Erythroblast (primary cell): ENCODE data around the gene EVI5.

ENCODE experiments used
- DNase-seq, 2 experiments: peaks; one replicate each; lab custom pipeline; 2025; lab: John Stamatoyannopoulos, UW
- GATA1 ChIP-seq: IDR thresholded peaks from 2 replicates; pipeline ENCODE4 v1.6.1; 2011; ENCODE audit warnings: low read depth, mild to moderate bottlenecking, control low read depth, low read length, moderate library complexity
- POLR2A ChIP-seq: IDR thresholded peaks from 2 replicates; pipeline ENCODE4 v1.6.1; 2011; ENCODE audit warnings: mild to moderate bottlenecking, low read length

Gene EVI5

GRCh38 chr1:92577261-92577895, 207.5 kb downstream of the EVI5 start:
- no peak for DNase-seq
- no peak for TF ChIP-seq GATA1
- no peak for TF ChIP-seq POLR2A

DNA sequence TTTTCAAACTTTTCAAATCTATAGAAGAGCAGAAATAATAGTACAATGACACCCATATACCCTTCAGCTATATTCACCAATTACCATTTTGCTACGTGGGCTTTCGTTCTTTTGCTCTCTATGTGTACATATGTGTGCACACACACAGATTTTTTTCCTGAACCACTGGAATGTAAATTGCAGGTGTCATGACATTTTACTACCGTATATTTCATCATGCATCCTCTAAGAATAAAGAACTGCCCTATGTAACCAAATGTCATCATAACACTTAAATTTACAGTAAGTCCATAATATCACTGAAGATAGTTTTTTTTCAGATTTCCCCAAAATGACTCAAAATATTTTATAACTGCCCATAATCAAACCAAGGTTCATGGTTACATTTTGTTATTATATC, 209.8 kb downstream of the EVI5 start:
- no peak for DNase-seq
- TF ChIP-seq POLR2A: no peak
- TF ChIP-seq GATA1: no peak

DNA sequence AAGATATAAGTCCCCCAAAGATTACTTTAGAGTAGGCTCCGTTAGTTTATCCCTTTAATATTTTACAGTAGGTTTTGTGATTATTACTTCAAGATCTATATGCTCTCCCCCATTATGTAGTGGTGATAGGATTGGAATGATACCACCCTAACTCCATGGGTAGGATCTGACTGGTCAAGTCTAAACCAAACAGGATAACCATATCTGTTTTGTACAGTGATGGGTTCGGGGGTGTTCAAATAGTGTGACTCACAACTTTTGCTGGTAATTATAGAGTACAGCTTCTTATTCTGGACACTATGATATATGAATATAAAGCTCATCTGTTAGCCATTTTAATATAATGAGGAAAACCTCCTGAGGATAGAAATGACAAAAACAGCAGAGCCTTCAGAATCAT, 212.4 kb downstream of the EVI5 start:
- no peak for DNase-seq
- TF ChIP-seq POLR2A: no peak

DNA sequence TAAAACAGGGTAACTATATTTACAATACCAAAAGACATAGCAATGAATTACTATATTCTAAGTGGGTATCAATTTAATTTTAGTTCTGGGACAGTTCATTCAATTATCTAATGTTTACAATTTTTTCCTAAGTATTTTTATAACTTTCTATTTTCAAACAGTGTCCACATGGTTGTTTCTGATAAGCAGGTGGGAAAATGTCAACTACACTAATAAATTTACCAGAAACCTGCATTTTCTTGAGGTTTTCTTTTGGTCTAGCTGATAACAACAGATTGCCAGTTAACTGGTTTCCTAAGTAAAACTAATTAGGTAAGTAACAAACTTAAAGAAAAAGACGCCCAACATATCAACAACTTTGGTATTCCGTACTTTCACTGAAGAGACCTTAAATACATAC, 213.3 kb downstream of the EVI5 start:
- no peak for DNase-seq
- no peak for TF ChIP-seq GATA1
- TF ChIP-seq POLR2A: no peak

GRCh38 chr1:92567211-92567868, 217.6 kb downstream of the EVI5 start:
- DNase-seq: no peak
- TF ChIP-seq GATA1: no peak
- TF ChIP-seq POLR2A: no peak

DNA sequence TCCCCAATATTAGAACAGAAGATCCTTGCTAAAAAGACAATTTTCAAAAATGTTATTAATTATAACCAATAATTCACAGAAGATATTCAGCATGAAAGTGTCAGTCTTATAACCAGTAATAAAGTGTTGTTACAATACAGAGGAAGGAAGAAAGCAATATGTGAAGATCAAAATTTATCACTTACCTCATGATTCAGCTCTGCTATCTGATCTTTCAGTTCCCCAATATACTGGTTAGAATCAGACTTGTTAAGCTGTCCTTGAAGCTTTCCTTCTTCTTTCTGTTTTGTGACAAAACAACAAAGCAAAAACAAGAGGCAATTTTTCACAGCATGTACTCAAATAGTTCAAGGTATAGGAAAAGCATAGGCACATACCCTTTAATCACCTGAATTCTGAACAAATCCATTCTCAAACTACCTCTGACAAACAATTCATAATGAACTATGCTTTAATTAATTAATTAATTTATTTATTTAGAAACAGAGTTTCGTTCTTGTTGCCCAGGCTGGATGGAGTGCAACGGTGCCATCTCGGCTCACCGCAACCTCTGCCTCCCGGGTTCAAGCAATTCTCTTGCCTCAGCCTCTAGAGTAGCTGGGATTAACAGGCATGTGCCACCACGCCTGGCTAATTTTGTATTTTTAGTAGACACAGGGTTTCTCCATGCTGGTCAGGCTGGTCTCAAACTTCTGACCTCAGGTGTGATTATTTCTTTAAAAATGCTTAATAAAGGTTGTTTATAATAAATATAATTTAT, 221.3 kb downstream of the EVI5 start:
- DNase-seq: no peak
- TF ChIP-seq POLR2A: no peak
- no peak for TF ChIP-seq GATA1

GRCh38 chr1:92556350-92556749, 228.6 kb downstream of the EVI5 start:
- DNase-seq: no peak
- TF ChIP-seq POLR2A: no peak
- no peak for TF ChIP-seq GATA1

- DNase-seq: no peak
- TF ChIP-seq GATA1 (no peak), POLR2A (no peak)
Measured at GRCh38 chr1:92554216-92554615, 230.7 kb downstream of the EVI5 start.

DNA sequence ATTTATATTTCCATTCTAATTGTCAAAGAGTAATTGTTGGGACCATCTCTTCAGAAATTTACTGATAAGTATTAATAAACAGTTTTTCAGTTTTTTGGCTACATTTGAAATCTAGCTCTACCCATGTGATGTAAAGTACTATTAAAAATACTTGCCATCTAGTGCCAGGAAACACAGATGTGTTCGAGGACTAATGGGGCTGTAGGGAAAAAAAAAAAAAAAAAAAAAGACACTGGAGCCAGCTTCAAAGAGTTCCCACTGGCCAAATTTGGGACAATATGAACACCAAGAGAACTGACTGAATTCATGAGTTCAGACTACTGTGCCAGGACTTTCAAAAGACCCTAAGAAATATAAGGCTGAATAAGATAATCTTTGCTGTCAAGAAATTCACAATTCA, 233.0 kb downstream of the EVI5 start:
- DNase-seq: no peak
- TF ChIP-seq POLR2A: no peak
- no peak for TF ChIP-seq GATA1

DNA sequence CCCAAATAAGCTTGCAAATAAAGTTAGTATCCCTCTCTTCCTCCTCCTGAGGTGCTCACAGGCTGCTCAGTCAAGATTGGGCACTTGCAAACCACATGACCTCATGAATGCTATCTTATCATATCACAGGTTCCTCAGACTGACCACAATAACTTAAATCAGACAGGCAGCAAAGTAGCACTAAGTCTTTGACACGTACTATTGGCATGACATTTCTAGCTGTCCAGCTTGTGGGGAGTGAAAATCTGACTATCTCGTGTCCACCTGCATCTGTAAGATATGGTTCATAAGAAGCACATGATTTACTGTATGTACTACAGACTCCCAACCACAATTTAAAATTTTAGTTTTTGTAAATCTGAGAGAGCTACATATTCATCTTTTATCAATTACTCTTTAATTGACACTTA, 240.1 kb downstream of the EVI5 start:
- TF ChIP-seq GATA1 (peak; percentile 22), POLR2A (no peak)
- peak; percentile 48 to 87 for DNase-seq

DNA sequence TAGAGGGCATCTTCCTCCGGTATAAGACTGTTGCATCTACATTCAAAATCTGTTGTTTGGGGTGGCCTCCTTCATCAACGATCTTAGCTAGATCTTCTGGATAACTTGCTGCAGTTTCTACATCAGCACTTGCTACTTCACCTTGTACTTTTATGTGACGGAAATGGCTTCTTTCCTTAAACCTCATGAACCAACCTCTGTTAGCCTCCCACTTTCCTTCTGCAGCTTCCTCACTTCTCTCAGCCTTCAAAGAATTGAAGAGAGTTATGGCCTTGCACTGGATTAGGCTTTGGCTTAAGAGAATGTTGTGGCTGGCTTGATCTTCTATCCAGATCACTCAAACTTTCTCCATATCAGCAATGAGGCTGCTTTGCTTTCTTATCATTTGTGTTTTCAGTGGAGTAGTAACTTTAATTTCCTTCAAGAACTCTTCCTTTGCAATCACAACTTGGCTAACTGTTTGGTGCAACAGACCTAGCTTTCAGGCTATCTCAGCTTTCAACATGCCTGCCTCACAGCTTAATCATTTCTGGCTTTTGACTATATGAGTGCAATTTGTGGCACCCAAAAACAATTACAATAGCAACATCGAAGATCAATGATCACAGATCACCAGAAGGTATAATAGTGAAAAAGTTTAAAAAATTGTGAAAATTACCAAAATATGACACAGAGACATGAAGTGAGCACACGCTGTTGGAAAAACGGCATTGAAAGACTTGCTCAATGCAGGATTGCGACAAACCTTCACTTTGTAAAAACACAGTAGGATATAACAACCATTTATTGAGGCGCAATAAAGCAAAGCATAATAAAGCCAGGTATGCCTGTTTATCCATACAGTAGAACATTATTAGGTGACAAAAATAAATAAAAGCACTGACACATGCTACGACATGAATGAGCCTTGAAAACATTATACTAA, 241.5 kb downstream of the EVI5 start:
- no peak for DNase-seq
- TF ChIP-seq POLR2A (no peak), GATA1 (no peak)

DNA sequence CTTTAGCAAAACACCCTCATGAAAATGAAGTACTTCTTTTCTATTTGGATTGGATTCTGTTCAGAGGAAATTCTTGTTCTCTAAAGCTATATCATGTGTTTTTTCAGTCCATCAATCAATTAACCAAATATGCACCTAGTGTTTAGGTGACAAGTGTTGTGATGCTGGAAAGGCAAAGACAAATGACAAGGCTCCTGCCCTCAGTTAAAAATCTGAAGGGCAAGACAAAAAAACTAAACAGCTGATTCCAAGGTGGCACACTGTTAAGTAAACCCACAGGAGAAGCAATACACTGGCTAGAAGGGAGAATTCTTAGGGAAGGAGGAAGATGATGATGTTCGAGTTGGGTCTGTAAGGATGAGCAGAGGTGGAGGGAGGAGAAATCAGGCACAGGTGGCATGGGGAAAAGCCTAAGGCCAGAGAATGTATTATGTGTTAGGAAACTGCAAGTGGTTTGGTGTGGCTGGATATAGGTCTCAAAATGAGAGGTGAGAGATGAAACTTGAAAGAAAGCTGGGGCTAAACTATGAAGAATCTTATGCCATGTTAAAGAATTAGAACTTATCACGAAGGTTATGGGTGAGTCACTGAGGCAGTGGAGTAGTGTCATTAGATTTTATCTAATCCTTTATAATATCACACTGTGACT, 246.4 kb downstream of the EVI5 start:
- no peak for DNase-seq
- no peak for TF ChIP-seq GATA1
- TF ChIP-seq POLR2A: no peak

- no peak for DNase-seq
- TF ChIP-seq POLR2A (no peak), GATA1 (no peak)
Measured at GRCh38 chr1:92538048-92538412, 246.9 kb downstream of the EVI5 start.

GRCh38 chr1:92536980-92537884, 247.7 kb downstream of the EVI5 start:
- no peak for DNase-seq
- TF ChIP-seq POLR2A: no peak
- TF ChIP-seq GATA1: no peak
